Stomach smooth muscle (tissue), 2 donors: ENCODE data around the gene PPM1B.

Source experiments
- H3K27ac ChIP-seq: one replicate; pipeline ENCODE4 v1.7.0; 2013; ENCODE audit warnings: mild to moderate bottlenecking, low read length, inconsistent platforms
- H3K27me3 ChIP-seq, 2 donors: one replicate each; pipeline ENCODE4 v1.7.0; 2013; ENCODE audit warnings: low read length in 2 of 2; ENCODE audit not compliant: insufficient read depth in 2 of 2, control insufficient read depth in 1 of 2
- H3K36me3 ChIP-seq, 2 donors: one replicate each; pipeline ENCODE4 v1.7.0; 2013; ENCODE audit warnings: low read length in 2 of 2; ENCODE audit not compliant: control insufficient read depth in 2 of 2, insufficient read depth in 2 of 2
- H3K4me1 ChIP-seq: one replicate; pipeline ENCODE4 v1.7.0; 2013; ENCODE audit warnings: low read length; ENCODE audit not compliant: control insufficient read depth, insufficient read depth
- H3K4me3 ChIP-seq, 2 donors: one replicate each; pipeline ENCODE4 v1.7.0; 2013; ENCODE audit warnings: low read length in 2 of 2
- H3K9ac ChIP-seq, 2 donors: one replicate each; pipeline ENCODE4 v1.7.0; 2013; ENCODE audit warnings: low read length in 2 of 2, mild to moderate bottlenecking in 1 of 2
- H3K9me3 ChIP-seq, 2 donors: one replicate each; pipeline ENCODE4 v1.7.0; 2013; ENCODE audit warnings: low read length in 2 of 2; ENCODE audit not compliant: control insufficient read depth in 2 of 2
- donor health status: healthy.
- donor health status: Pancreatic carcinoma.

PPM1B gene

GRCh38 chr2:44135771-44136170 lies 32.9 kb upstream of the PPM1B start:
- Histone ChIP-seq H3K9me3 (no peaks in the 10 kb centered on the region), H3K27me3 (no peaks in the 10 kb centered on the region), H3K9ac (no peak overlapping the region), H3K4me3 (no peak overlapping the region), H3K27ac (no peak overlapping the region), H3K36me3 (no peaks in the 10 kb centered on the region), H3K4me1 (peaks cover 3% of the 10 kb centered on the region)

DNA sequence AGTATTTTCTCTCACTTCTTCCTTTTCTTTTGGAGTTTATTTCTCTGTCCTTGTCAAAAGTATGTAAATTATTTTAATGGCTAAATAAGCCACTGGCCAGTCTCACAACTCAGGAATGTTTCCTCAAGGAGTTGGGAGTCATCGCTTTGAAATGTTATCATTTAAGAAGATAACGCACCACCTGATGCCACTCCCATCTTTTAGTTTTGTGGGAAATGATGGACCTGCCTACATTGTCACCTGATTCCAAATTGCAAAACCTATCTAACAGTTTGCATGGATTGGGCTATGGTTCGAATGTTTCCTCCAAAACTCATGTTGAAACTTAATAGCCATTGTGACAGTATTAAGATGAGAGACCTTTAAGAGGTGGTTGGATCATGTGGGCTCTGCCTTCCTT lies 32.4 kb upstream of the PPM1B start:
- Histone ChIP-seq H3K4me3 (no peak overlapping the region), H3K36me3 (no peaks in the 10 kb centered on the region), H3K27ac (no peak overlapping the region), H3K9ac (no peak overlapping the region), H3K9me3 (no peaks in the 10 kb centered on the region), H3K4me1 (peaks cover 3% of the 10 kb centered on the region), H3K27me3 (no peaks in the 10 kb centered on the region)

- no peaks in the 10 kb centered on the region for H3K27me3 ChIP-seq
- H3K4me1 ChIP-seq, result peaks cover 3% of the 10 kb centered on the region
- no peak overlapping the region for H3K27ac ChIP-seq
- H3K4me3 ChIP-seq, result no peak overlapping the region
- H3K9me3 ChIP-seq, result no peaks in the 10 kb centered on the region
- H3K9ac ChIP-seq, result no peak overlapping the region
- H3K36me3 ChIP-seq, result no peaks in the 10 kb centered on the region
These were observed 31.6 kb upstream of the PPM1B start for GRCh38 chr2:44137048-44137447.

DNA sequence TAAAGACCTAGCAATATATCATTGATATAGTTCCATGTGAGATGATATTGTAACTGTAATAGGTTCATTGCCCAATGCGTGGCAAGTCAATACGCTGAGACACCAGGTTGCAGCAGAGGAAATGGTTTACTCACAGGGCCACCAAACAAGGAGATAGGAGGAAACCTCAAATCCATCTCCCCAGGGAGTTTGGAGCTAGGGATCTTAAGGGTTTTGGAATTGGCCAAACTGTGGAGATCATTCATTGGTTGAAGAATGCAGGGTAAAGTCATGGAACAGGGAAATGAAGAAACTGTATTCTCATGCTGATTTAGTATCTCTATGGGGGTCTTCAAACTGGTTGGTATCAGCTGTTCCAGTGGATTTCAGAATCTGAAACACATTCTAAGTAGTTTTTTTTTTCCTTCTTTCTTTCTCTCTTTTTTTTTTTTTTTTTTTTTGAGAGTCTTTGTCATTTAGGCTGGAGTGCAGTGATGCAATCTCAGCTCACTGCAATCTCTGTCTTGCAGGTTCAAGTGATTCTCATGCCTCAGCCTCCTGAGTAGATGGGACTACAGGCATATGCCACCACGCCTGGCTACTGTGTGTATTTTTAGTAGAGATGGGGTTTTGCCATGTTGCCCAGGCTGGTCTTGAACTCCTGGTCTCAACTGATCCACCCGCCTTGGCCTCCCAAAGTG lies 30.7 kb upstream of the PPM1B start:
- Histone ChIP-seq H3K9ac (no peak overlapping the region), H3K27me3 (no peaks in the 10 kb centered on the region), H3K27ac (no peak overlapping the region), H3K9me3 (no peaks in the 10 kb centered on the region), H3K4me3 (no peak overlapping the region), H3K36me3 (no peaks in the 10 kb centered on the region), H3K4me1 (peaks cover 3% of the 10 kb centered on the region)

DNA sequence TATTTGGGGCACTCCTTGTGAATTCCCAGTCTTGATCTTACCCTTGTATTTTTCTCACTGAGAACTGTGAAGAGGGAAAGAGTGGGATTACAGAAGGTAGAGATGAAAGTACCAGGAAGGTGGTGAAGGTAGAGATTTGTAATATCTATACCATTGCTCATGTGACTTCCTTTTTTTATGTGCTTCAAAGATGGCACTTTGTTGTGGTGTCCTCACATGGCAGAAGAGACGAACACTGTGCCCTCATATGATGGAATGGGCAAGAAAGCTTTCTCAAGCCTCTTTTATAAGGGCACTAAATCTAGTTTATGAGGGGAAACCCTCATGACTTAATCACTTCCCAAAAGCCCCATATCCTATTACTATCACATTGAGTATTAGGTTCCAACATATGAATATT lies 28.9 kb upstream of the PPM1B start:
- H3K36me3 ChIP-seq, result no peaks in the 10 kb centered on the region
- no peaks in the 10 kb centered on the region for H3K27me3 ChIP-seq
- no peaks in the 10 kb centered on the region for H3K9me3 ChIP-seq
- H3K4me3 ChIP-seq, result no peak overlapping the region
- no peak overlapping the region for H3K9ac ChIP-seq
- no peak overlapping the region for H3K27ac ChIP-seq
- peaks cover 3% of the 10 kb centered on the region for H3K4me1 ChIP-seq

DNA sequence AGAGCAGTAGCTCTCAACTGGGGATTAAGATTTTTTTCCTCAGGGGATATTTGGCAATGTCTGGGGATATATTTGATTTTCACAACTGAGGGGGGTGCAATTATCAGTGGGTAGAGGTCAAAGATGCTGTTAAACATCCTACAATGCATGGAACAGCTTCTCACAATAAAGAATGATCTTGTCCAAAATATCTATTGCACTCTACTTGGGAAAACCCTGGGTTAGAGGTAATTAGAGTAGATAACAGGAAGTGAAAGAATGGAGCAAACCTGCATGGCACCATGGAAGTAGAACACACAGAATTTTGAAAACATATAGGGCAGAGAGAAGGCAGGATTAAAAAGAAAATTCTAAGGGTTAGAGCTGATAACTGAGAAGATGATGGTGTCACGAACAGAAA lies 26.4 kb upstream of the PPM1B start:
- H3K27ac ChIP-seq, result no peak overlapping the region
- H3K9me3 ChIP-seq, result no peaks in the 10 kb centered on the region
- no peaks in the 10 kb centered on the region for H3K4me1 ChIP-seq
- H3K36me3 ChIP-seq, result no peaks in the 10 kb centered on the region
- H3K27me3 ChIP-seq, result no peaks in the 10 kb centered on the region
- H3K4me3 ChIP-seq, result no peak overlapping the region
- no peak overlapping the region for H3K9ac ChIP-seq

DNA sequence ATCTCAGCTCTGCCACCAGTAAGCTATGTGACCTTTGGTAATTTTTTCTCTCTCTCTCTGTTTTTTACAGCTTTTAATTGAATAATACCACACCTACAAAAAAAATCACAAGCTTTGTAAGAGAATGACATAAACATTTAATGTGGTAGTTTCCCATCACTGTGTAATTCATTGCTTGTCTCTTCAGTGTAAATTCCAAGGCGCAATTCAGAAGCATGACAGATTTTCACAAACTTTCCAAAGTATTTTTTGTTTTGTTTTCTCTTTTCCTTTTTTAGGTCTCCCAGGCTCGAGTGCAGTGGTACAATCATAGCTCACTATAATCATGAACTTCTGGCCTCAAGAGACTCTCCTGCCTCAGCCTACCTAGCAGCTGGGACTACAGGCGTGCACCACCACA lies 25.0 kb upstream of the PPM1B start:
- H3K9ac ChIP-seq, result no peak overlapping the region
- no peak overlapping the region for H3K4me3 ChIP-seq
- H3K36me3 ChIP-seq, result no peaks in the 10 kb centered on the region
- no peaks in the 10 kb centered on the region for H3K27me3 ChIP-seq
- H3K27ac ChIP-seq, result no peak overlapping the region
- no peaks in the 10 kb centered on the region for H3K9me3 ChIP-seq
- H3K4me1 ChIP-seq, result no peaks in the 10 kb centered on the region

DNA sequence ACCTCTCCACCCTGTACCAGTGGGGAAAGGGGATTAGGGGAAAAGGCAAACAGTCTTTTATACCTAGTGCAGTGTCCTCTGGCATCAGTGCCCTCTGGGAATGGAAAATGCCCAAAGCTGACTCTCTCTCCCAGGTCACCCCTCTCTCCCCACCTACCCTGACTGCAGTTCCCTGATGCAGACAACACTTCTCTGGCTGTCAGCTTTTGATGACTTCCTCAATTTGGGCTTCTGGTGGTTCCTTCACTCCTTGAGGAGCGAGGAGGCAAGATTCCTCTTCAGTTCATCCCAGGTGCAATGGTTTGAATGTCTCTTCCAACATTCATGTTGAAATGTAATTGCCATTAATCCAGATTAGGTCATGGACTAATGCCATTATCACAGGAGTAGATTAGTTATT lies 19.7 kb upstream of the PPM1B start:
- no peaks in the 10 kb centered on the region for H3K36me3 ChIP-seq
- no peak overlapping the region for H3K9ac ChIP-seq
- H3K4me3 ChIP-seq, result no peak overlapping the region
- H3K4me1 ChIP-seq, result no peaks in the 10 kb centered on the region
- peaks cover 0 to 3% of the 10 kb centered on the region in 2 donors for H3K27me3 ChIP-seq
- H3K9me3 ChIP-seq, result no peaks in the 10 kb centered on the region
- no peak overlapping the region for H3K27ac ChIP-seq

DNA sequence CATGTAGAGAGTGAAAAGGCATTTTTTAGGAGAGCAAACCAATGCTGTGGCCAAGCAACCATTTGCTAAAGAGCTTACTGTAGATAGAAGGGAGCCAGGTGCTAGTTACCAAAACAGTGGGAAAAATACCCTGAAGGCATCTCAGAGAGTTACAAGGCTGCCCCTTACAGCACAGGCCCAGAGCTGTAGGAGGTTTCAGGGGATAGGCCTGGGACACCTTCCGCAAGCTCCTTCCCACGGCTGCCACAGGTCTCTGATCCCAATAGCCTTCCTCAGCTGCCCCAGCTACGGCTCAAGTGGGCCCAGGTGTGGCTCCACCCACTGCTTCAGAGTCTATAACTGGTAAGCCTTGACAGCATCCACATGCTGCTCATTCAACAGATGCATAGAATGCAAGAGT lies 18.2 kb upstream of the PPM1B start:
- H3K36me3 ChIP-seq, result no peaks in the 10 kb centered on the region
- H3K27ac ChIP-seq, result no peak overlapping the region
- H3K27me3 ChIP-seq, result peaks cover 0 to 3% of the 10 kb centered on the region in 2 donors
- no peak overlapping the region for H3K4me3 ChIP-seq
- H3K9me3 ChIP-seq, result no peaks in the 10 kb centered on the region
- H3K4me1 ChIP-seq, result no peaks in the 10 kb centered on the region
- no peak overlapping the region for H3K9ac ChIP-seq

DNA sequence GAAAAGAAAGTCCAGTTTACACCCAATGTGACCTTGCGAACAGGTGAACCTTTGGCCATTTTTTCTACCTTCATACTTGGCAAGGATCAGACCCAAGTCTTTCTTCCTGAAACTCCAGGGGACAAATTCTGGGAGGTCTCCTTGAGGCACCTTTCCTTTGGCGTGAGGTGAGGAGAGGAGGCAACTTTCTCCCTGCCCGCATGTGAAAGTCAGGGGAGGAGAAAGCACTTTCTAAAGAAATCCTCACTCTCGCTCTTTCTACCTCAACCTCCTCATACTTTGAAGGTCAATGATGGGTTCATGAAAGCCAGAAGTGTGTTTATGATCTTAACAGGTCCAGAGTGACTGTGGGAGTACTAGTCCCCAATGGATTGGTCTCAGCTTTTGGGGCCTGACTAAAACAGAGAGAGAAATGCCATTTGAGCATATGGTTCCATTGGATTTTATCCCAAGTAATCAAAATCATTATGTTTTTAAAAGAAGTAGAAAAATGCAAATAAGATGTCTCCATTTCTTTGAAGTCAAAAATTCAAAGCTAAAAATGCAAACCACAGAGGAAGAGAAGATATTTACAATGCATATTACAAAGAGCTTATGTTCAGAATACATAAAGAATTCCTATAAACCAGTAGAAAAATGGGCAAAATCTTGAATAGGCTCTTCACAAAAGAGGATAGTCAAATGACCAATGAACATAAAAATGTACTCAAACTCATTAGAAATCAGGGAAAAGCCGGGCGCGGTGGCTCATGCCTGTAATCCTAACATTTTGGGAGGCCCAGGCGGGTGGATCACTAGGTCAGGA lies 15.6 kb upstream of the PPM1B start:
- no peaks in the 10 kb centered on the region for H3K9me3 ChIP-seq
- no peak overlapping the region for H3K27ac ChIP-seq
- no peaks in the 10 kb centered on the region for H3K4me1 ChIP-seq
- H3K27me3 ChIP-seq, result peaks cover 0 to 3% of the 10 kb centered on the region in 2 donors
- H3K9ac ChIP-seq, result no peak overlapping the region
- H3K36me3 ChIP-seq, result no peaks in the 10 kb centered on the region
- H3K4me3 ChIP-seq, result no peak overlapping the region
